ENCODE data around the gene ANKRD17. TPM values are rescaled to one million over a fixed set of nuclear protein-coding genes. Genes with fewer than 3 reads are reported as not detected.

ANKRD17 gene
- total and polyA plus RNA-seq, 2 of the 4 experiments (the other 2 are of a cell fraction): 28.5 to 75.3 TPM

DNA sequence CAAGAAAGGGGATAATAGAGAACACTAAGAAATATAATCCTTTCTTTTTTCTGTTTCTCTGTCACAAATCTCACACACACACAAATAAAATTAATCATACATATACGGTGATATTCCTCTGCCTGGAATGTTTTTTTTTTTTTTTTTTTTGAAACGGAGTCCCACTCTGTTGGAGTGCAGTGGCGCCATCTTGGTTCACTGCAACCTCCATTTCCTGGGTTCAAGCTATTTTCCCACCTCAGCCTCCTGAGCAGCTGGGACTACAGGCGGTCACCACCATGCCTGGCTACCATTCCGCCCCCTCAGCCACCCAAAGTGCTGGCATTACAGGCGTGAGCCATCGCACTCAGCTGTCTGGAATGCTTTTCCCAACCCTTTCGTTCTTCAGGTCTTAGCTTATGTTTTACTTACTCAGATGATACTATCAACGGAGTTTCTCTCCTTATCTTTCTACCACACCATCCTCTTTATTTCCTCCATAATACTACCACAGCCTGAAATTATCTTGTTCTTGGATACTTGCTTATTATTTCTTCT lies 69.3 kb downstream of the ANKRD17 start:
- TF ChIP-seq NFE2L2 (IDR thresholded peaks at IDR 0.05; ENCODE audit: low read depth, low read length) (no peak), MXI1 (IDR thresholded peaks at IDR 0.05; ENCODE audit: borderline replicate concordance, low read depth, low read length) (no peak), SMC3 (IDR thresholded peaks at IDR 0.05; ENCODE audit: low read depth, low read length) (no peak), POLR2A (IDR thresholded peaks at IDR 0.05; ENCODE audit: low read depth, low read length) (no peak), CEBPB (IDR thresholded peaks at IDR 0.05; ENCODE audit: low read depth, low read length) (no peak), RFX5 (IDR thresholded peaks at IDR 0.05; ENCODE audit: low read depth, low read length) (no peak), CHD1 (IDR thresholded peaks at IDR 0.05; ENCODE audit: low read depth, low read length) (no peak), BHLHE40 (IDR thresholded peaks at IDR 0.05; ENCODE audit: low read depth, low read length) (no peak), RAD21 (IDR thresholded peaks at IDR 0.05; ENCODE audit: low read length) (no peak), MAFK (IDR thresholded peaks at IDR 0.05; ENCODE audit: low read depth, low read length) (no peak), RCOR1 (IDR thresholded peaks at IDR 0.05; ENCODE audit: insufficient replicate concordance, low read length) (no peak), FOS (IDR thresholded peaks at IDR 0.05; ENCODE audit: low read depth, low read length) (no peak), MAZ (IDR thresholded peaks at IDR 0.05; ENCODE audit: borderline replicate concordance, low read depth, low read length) (no peak)
- TF ChIP-seq, protein P1, sequence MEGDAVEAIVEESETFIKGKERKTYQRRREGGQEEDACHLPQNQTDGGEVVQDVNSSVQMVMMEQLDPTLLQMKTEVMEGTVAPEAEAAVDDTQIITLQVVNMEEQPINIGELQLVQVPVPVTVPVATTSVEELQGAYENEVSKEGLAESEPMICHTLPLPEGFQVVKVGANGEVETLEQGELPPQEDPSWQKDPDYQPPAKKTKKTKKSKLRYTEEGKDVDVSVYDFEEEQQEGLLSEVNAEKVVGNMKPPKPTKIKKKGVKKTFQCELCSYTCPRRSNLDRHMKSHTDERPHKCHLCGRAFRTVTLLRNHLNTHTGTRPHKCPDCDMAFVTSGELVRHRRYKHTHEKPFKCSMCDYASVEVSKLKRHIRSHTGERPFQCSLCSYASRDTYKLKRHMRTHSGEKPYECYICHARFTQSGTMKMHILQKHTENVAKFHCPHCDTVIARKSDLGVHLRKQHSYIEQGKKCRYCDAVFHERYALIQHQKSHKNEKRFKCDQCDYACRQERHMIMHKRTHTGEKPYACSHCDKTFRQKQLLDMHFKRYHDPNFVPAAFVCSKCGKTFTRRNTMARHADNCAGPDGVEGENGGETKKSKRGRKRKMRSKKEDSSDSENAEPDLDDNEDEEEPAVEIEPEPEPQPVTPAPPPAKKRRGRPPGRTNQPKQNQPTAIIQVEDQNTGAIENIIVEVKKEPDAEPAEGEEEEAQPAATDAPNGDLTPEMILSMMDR (conservative IDR thresholded peaks at IDR 0.05; ENCODE audit: low read depth, low read length): no peak
- TF ChIP-seq, protein P2, sequence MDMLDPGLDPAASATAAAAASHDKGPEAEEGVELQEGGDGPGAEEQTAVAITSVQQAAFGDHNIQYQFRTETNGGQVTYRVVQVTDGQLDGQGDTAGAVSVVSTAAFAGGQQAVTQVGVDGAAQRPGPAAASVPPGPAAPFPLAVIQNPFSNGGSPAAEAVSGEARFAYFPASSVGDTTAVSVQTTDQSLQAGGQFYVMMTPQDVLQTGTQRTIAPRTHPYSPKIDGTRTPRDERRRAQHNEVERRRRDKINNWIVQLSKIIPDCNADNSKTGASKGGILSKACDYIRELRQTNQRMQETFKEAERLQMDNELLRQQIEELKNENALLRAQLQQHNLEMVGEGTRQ (IDR thresholded peaks at IDR 0.05; ENCODE audit: low read depth, low read length): no peak
- TF ChIP-seq, protein P3, sequence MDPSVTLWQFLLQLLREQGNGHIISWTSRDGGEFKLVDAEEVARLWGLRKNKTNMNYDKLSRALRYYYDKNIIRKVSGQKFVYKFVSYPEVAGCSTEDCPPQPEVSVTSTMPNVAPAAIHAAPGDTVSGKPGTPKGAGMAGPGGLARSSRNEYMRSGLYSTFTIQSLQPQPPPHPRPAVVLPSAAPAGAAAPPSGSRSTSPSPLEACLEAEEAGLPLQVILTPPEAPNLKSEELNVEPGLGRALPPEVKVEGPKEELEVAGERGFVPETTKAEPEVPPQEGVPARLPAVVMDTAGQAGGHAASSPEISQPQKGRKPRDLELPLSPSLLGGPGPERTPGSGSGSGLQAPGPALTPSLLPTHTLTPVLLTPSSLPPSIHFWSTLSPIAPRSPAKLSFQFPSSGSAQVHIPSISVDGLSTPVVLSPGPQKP (IDR thresholded peaks at IDR 0.05; ENCODE audit: borderline replicate concordance, low read depth, low read length): no peak
- Histone ChIP-seq H3K4me2 (ENCODE audit: low read depth, low read length) (no peak overlapping the region), H3K14ac (replicated peaks; ENCODE audit: low read depth, low read length) (no peak overlapping the region), H4K20me1 (ENCODE audit: insufficient read depth, low read length) (peaks cover 24% of the 10 kb centered on the region), H3K18ac (ENCODE audit: low read depth, low read length) (no peak overlapping the region), H2AK5ac (ENCODE audit: low read depth, low read length) (no peak overlapping the region), H3K9ac (ENCODE audit: low read depth, low read length) (no peak overlapping the region), H3K36me3 (ENCODE audit: control insufficient read depth, insufficient read depth, low read length) (0 out of 2 replicates have a peak, but pooled peaks cover 2% of the 10 kb centered on the region), H3K56ac (ENCODE audit: extremely low read depth, insufficient read depth, low read length) (no peak overlapping the region), H2BK20ac (ENCODE audit: low read depth, low read length) (no peak overlapping the region), H3K4me3 (ENCODE audit: insufficient read depth, low read depth, low read length) (no peak overlapping the region), H2BK120ac (ENCODE audit: low read depth, low read length) (no peak overlapping the region), H3K4ac (ENCODE audit: low read depth, low read length) (no peak overlapping the region), H3K79me1 (ENCODE audit: low read depth in 1 of 2, low read length in 2 of 2) (peaks cover 3 to 34% of the 10 kb centered on the region in 2 experiments), H2AK9ac (replicated peaks; ENCODE audit: low read depth, low read length, poor library complexity) (no peak overlapping the region), H2AFZ (replicated peaks; ENCODE audit: low read length, poor library complexity) (no peak overlapping the region), H4K8ac (ENCODE audit: low read depth in 2 of 2, low read length in 2 of 2) (no peak overlapping the region), H3K9me1 (ENCODE audit: insufficient read depth, low read length) (peaks cover 3% of the 10 kb centered on the region; the same call in 1 of the 2 replicates), H2BK5ac (ENCODE audit: low read depth, low read length, poor library complexity, severe bottlenecking) (no peak overlapping the region), H3K23ac (ENCODE audit: low read depth, low read length) (no peak overlapping the region), H3K4me1 (ENCODE audit: control insufficient read depth, insufficient read depth, low read length) (peaks cover 4% of the 10 kb centered on the region; the same call in 1 of the 2 replicates), H3K27me3 (ENCODE audit: control insufficient read depth, insufficient read depth, low read length) (no peaks in the 10 kb centered on the region), H2BK15ac (ENCODE audit: low read depth, low read length) (no peak overlapping the region), H3K27ac (ENCODE audit: insufficient read depth, low read length) (no peak overlapping the region), H4K91ac (ENCODE audit: insufficient read depth, low read depth, low read length) (no peak overlapping the region), H4K5ac (ENCODE audit: low read depth, low read length) (no peak overlapping the region), H3K9me3 (ENCODE audit: control insufficient read depth, insufficient read depth, low read length) (no peaks in the 10 kb centered on the region)
- ATAC-seq (ENCODE audit: low read depth) (no peak), DNase-seq (peak; percentile 20)
- 87% methylated on average over 3 of the region's 9 CpGs; no CpG with 5 or more reads in 1 of the 2 experiments for WGBS, 2 experiments (ENCODE audit: extremely low coverage in 2 of 2, insufficient read length in 1 of 2)
- BruUV-seq (replicated peaks): no TSS peak
- CTCF ChIA-PET: interaction anchor here (0.9 kb wide), 1 partner anchor 53 kb away, joined by 3 read pairs; no protein-coding TSS in a partner anchor
- dilution Hi-C loops (cut with HindIII; ENCODE audit: low sequenced_read_pairs, unreplicated experiment) (no loop called here), intact Hi-C loops (cut with micrococcal nuclease) (no loop called here), in situ Hi-C loops (cut with MboI; ENCODE audit: low sequenced_read_pairs) (no loop called here)
- POLR2A ChIA-PET (ENCODE audit: unreplicated experiment): no interaction called here

Data from IMR-90 (cell line).